HL-60 (cell line): ENCODE results near the gene CDC37L1.

Experiments used
- DNase-seq, 2 experiments: peaks; one replicate each; pipeline ENCODE4 v3.0.0-alpha.2; 2010 to 2020; ENCODE audit warnings: low read depth in 1 of 2, low spot score in 1 of 2
- H3K27ac ChIP-seq: fragments of 250-450 bp; sonication (Bioruptor Pico); replicated peaks from 2 replicates; pipeline ENCODE4 v1.5.1; 2020; ENCODE audit warnings: mild to moderate bottlenecking, moderate library complexity
- H3K27me3 ChIP-seq: fragments of 250-450 bp; sonication (Bioruptor Pico); 2 replicates; pipeline ENCODE4 v1.5.1; 2021; ENCODE audit warnings: mild to moderate bottlenecking, moderate library complexity; ENCODE audit not compliant: insufficient read depth, poor library complexity, severe bottlenecking
- H3K4me3 ChIP-seq: replicated peaks from 2 replicates; pipeline ENCODE4 v1.5.1; 2011; ENCODE audit warnings: mild to moderate bottlenecking, control low read depth, low read length; ENCODE audit not compliant: insufficient read depth
- CTCF ChIP-seq: IDR thresholded peaks from one replicate; pipeline ENCODE4 v1.5.1; 2011; ENCODE audit warnings: low read length, control low read depth, inconsistent platforms; ENCODE audit not compliant: insufficient read depth
- GABPA ChIP-seq: IDR thresholded peaks from 2 replicates; pipeline ENCODE4 v1.6.1; 2012; ENCODE audit warnings: low read depth
- POLR2AphosphoS5 ChIP-seq: IDR thresholded peaks from 2 replicates; pipeline ENCODE4 v1.6.1; 2012; ENCODE audit warnings: low read depth
- SPI1 ChIP-seq: IDR thresholded peaks from 2 replicates; pipeline ENCODE4 v1.6.1; 2012; ENCODE audit warnings: low read depth, mild to moderate bottlenecking, borderline replicate concordance
- TF ChIP-seq, protein P1 (sequence below): IDR thresholded peaks from 2 replicates; pipeline ENCODE4 v1.6.1; 2012; ENCODE audit warnings: low read depth; ENCODE audit not compliant: insufficient replicate concordance

Gene CDC37L1

DNA sequence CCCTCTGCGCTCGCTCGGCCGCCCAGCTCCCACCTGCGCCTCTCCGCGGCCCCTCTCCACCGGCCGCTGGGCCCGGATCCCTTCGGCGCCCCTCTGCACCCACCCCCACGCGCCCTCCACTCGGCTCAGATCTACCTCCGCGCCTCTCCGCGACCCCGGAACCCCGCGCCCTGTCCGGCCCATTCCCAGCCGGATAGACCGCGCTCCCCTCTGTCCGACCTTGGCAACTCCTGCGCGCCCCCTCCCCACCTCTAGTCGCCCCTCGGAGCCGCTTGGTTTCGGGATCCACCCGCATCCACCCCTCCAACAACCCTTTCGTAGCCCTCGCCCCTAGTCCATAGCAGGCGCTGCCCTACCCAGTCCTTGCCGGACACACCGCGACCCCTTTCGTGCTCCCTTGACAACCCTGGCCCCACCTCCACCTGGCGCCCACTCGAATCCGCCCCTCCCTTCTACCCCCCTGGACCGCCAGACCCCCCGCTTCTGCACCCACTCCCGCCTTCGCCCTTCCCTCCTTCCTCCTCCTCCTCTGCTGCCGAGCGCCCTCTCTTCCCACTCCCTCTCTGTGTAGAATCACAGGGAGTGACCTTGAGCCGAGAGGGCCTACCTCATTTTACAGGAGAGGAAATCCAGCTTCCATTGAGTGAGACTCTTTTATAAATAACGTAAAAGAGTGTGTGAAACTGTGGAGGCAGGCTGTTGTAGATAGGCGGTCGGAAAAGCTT lies 62.2 kb downstream of the CDC37L1 start:
- TF ChIP-seq POLR2AphosphoS5 (no peak), SPI1 (no peak), GABPA (no peak), CTCF (no peak)
- TF ChIP-seq, protein P1, sequence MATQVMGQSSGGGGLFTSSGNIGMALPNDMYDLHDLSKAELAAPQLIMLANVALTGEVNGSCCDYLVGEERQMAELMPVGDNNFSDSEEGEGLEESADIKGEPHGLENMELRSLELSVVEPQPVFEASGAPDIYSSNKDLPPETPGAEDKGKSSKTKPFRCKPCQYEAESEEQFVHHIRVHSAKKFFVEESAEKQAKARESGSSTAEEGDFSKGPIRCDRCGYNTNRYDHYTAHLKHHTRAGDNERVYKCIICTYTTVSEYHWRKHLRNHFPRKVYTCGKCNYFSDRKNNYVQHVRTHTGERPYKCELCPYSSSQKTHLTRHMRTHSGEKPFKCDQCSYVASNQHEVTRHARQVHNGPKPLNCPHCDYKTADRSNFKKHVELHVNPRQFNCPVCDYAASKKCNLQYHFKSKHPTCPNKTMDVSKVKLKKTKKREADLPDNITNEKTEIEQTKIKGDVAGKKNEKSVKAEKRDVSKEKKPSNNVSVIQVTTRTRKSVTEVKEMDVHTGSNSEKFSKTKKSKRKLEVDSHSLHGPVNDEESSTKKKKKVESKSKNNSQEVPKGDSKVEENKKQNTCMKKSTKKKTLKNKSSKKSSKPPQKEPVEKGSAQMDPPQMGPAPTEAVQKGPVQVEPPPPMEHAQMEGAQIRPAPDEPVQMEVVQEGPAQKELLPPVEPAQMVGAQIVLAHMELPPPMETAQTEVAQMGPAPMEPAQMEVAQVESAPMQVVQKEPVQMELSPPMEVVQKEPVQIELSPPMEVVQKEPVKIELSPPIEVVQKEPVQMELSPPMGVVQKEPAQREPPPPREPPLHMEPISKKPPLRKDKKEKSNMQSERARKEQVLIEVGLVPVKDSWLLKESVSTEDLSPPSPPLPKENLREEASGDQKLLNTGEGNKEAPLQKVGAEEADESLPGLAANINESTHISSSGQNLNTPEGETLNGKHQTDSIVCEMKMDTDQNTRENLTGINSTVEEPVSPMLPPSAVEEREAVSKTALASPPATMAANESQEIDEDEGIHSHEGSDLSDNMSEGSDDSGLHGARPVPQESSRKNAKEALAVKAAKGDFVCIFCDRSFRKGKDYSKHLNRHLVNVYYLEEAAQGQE, result no peak
- Histone ChIP-seq H3K4me3 (peak overlapping the region; percentile 84), H3K27me3 (no peaks in the 10 kb centered on the region), H3K27ac (peak overlapping the region; percentile 64)
- peak in 1 of 2 experiments; percentile 14 for DNase-seq

DNA sequence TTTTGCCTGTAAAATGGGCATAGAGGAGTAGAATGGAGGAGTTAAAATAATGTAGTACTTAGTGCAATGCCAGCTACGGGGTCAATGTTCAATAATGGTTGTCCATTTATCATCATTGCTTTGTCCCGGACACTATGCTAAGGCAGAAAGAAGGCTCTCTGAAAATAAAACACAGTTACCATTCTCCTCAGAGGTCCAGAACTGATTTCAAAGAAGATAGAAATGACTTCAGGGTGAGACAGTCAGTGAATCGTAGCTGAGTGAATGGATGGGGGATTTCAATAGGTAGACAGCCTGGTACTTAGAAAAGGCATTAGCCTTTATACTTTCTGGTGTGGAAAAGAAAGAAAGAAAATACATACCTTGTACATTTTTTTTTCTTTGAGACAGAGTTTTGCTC lies 62.9 kb downstream of the CDC37L1 start:
- Histone ChIP-seq H3K4me3 (no peak overlapping the region), H3K27ac (no peak overlapping the region), H3K27me3 (no peaks in the 10 kb centered on the region)
- no peak for DNase-seq
- no peak for TF ChIP-seq GABPA
- TF ChIP-seq, protein P1, result no peak
- TF ChIP-seq CTCF, result no peak
- no peak for TF ChIP-seq SPI1
- no peak for TF ChIP-seq POLR2AphosphoS5

GRCh38 chr9:4743131-4743875 lies 63.9 kb downstream of the CDC37L1 start:
- TF ChIP-seq, protein P1, result no peak
- no peak for TF ChIP-seq CTCF
- TF ChIP-seq GABPA, result no peak
- TF ChIP-seq SPI1, result no peak
- TF ChIP-seq POLR2AphosphoS5, result no peak
- H3K27me3 ChIP-seq, result no peaks in the 10 kb centered on the region
- no peak overlapping the region for H3K4me3 ChIP-seq
- H3K27ac ChIP-seq, result no peak overlapping the region
- no peak for DNase-seq
